Fibroblast of the conjunctiva (primary cell): ENCODE results near the gene KIAA1549.
"Not testable (repeated sequence)": the region's sequence is repeated elsewhere in the genome, so short reads cannot be mapped to it uniquely, and the experiment has no call there.

ENCODE experiments used
- DNase-seq: peaks from one replicate; pipeline ENCODE4 v3.0.0-alpha.2; 2010; ENCODE audit warnings: low read depth

The KIAA1549 gene

GRCh38 chr7:138981332-138982203 is at the start of gene KIAA1549:
KIAA1549 (minus strand) TSS chr7:138981389; CDS start chr7:138981269, 120 bp downstream.
- peak; percentile 41 for DNase-seq

GRCh38 chr7:139029353-139029752 is 48.2 kb upstream of the KIAA1549 start:
- DNase-seq, result no peak

DNA sequence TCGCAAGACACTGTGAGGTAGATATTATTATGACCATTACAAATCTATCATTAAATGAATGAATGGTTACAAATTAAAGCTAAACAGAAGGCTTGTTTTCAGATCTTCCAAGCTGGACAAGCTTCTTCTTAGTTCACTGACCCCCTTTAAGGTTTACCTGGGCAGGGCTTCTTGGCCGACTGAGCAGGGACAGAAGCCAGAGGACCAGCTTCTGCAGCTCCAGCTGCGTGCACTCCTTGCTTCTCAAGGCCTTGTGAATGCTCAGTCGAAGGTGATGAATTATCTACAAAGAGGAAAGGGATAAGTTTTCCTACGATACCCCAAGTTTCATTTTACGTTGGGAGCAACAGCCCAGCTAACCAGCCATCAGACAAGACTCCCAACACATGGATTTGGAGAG is 45.4 kb upstream of the KIAA1549 start:
- no peak for DNase-seq

DNA sequence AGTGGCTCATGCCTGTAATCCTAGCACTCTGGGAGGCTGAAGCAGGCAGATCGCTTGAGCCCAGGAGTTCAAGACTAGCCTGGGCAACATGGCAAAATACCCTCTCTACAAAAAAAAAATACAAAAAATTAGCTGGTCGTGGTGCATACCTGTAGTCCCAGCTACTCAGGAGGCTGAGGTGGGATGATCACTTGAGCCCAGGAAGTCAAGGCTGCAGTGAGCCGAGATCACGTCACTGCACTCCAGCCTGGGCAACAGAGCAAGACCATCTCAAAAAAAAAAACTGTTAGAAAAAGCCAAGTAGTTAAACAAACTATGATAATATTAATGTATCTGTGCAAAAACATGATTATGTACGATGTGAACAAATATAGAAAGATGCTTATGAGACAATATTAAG is 44.7 kb upstream of the KIAA1549 start:
- DNase-seq, result not testable (repeated sequence)

DNA sequence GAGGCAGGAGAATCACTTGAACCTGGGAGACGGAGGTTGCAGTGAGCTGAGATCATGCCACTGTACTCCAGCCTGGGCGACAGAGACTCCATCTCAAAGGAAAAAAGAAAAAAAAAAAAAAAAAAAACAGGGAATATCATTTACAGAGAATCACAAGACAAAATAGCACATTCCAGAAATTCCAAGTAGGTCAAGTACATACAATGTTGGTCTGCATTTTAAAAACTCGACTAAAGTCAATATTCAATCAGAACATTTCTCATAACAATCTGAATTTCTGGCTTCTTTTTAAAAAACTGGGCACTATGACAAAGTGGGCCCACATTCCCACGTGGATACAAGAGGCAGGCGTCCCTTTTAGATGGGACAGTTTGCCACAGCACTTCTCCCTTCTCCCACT is 41.9 kb upstream of the KIAA1549 start:
- DNase-seq, result no peak

- no peak for DNase-seq
Measured at GRCh38 chr7:139022286-139022685, 41.1 kb upstream of the KIAA1549 start.

DNA sequence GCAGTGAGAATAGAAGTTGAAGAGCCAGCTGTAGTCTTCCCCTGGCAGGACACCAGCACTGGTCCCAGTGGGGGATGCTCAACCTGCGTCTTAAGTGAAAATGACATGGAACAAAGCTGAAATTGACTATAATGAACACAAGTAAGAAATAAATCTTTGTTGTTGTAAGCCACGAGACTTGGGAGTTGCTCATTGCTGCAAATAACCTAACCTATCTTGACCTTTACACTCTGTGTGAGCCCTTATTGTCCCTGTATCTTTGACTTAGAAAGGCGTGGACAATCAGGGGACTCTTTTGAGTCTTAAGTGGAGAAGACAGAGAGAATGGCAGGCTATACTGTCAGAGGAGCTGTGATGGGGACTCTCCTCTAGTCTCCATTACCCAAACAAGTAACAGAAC is 37.7 kb upstream of the KIAA1549 start:
- DNase-seq, result no peak

GRCh38 chr7:139016931-139017511 is 35.8 kb upstream of the KIAA1549 start:
- peak; percentile 66 for DNase-seq

DNA sequence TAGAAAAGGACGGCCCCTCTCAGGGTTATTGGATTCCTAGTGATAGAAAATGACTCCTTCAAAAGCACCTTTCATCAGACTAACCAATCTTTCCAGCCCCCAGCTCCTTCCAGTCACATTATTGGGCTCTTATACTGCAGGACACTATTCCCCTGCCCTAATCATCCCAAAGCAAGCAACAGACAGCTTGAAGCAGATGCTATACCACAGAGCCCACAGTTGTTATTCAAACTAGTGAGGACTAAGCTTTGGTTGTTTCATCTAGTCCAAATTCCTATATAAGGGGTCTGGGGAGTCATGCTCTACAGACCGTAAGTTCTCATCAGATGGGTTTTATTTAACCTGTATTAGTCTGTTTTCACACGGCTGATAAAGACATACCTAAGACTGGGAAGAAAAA is 30.2 kb upstream of the KIAA1549 start:
- no peak for DNase-seq

GRCh38 chr7:139004321-139005090 is 23.3 kb upstream of the KIAA1549 start:
- no peak for DNase-seq

DNA sequence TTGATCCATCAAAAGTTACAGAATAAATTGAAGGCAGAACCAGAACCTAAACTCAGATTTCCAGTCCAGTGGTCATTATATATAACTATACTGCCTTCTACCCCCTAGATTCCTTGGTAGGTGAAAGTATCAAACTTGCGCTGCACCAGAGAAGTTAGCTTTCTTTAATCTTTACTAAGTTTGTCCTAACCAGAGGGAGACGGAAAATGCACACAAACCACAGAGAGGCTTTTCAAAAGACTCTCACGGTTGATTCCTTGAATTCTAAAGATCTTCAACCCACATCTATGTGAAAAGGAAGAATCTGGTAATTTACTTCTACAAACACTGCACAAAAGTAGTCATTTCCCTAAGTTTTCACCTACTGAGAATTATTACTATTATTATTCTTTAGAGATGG is 18.2 kb upstream of the KIAA1549 start:
- DNase-seq, result no peak

DNA sequence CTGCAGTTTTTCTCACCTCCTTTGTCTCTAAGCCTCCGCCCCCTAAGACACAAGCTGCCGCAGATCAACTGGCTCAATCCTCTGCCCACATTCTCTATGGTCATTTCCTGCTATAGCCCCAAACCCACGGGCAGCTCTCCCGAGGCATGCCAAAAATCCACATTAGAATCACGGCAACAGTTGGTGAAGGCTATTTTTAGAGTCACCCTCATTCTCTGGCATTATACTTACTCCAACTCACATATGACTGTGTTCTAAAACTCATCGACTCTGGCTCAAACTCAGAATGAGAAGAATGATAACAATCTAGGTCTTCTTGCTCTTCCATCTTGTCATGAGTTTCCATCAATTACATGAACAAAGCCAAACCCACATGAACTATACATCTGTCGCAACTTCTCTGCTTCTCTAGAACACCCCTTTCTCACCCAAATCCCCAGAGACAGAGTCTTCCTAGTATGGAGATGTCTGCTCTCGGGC is 10.9 kb upstream of the KIAA1549 start:
- DNase-seq, result no peak

DNA sequence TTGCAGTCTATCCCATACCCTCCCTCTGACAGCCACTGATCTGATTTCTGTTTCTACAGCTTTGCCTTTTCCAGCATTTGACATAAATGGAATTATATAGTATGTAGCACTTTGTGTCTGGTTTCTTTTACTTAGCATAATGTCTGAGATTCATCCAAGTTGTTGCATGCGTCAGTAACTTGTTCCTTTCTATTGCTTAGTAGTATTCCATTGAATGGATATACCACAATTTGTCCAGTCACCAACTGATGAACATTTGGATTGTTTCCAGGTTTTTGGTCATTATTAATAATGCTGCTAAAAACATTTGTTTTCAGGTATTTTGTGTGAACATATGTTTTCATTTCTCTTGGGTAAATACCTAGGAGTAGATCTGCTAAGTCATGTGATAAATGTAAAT is 6.5 kb upstream of the KIAA1549 start:
- no peak for DNase-seq

DNA sequence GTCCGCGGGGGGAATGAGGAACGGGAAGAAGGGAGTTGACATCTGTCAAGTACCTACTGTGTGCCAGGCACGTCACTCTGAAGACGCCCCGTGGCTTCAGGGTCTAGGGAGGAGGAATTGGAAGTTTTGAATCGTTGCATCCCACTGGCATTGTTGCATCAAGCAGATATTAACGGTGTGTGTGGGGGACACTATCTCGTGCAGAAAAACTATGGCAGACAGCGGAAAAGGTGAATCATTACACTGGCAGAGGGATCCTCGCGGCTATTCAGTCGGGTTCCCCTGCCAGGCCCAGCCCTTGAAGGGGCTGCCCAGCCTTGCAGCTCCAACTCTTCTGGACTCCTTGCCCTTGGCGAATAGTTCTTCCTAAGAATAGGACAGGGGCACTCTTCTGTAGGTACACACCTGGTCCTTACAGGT is 1.0 kb upstream of the KIAA1549 start:
- no peak for DNase-seq

DNA sequence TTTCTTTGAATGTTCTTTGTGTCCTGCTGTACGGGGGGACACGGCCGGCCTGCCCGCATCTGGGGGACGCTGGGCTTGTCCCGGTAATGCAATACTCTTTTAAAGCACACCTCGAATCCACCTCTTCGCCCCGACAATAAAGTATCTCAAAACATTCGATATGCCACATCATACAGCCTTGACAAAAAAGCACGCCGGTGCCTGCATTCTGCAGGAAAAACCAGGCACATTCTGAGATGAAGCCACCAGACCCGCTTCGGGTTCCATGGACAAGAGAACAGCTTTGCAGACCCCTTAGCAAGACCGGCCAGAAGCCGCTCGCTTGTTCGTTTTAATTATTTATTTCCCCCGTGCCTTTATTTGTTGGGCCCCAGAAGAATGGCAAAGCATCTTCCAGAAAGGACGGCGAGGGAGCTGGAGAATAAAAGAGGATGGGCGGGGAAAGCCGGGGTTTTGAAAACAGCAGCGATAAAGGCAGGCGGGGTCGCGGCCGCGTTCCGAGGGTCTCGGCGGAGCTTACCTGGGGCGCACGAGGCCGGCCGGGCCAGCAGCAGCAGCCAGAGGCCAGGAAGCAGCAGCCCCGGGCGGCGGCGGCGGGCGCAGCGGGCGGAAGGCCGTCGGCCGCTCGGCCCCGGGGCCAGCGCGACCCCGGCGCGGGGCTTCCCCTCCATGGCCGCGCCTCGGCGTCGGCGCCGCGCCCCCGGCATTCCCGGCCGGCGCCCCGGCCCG is 462 bp downstream of the KIAA1549 start:
- DNase-seq, result no peak

- DNase-seq, result no peak
Measured at GRCh38 chr7:138979988-138980562, 1.1 kb downstream of the KIAA1549 start.

- no peak for DNase-seq
Measured at GRCh38 chr7:138979226-138979979, 1.8 kb downstream of the KIAA1549 start.

- no peak for DNase-seq
Measured at GRCh38 chr7:138978541-138979184, 2.5 kb downstream of the KIAA1549 start.

GRCh38 chr7:138976161-138976560 is 5.0 kb downstream of the KIAA1549 start:
- not testable (repeated sequence) for DNase-seq
